ENCODE measurements around the gene SORBS2.

SORBS2 gene

DNA sequence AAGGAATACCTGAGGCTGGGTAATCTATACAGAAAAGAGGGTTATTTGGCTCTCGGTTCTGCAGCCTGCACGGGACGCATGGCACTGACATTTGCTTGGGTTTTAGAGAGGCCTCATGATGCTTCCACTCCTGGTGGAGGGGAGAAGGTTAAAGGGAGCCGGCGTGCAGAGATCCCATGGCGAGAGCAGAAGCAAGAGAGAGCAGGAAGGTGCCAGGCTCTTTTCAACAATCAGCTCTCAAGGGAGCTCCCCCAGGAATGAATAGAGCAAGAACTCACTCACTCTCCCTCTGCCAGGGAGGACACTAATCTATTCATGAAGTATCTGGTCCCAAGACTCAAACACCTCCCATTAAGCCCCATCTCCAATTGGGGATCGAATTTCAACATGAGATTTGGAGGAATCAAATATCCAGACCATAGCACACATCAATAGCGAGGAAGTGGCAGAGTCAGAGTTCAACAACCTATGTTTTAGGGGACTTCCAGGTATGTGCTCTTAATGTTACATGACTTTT, 109.8 kb downstream of the SORBS2 start:
- Histone ChIP-seq H3K4me3 (ENCODE audit: low read length, poor library complexity, severe bottlenecking) (no peak overlapping the region), H4K20me1 (ENCODE audit: insufficient read depth, low read length, poor library complexity, severe bottlenecking) (no peaks in the 10 kb centered on the region), H3K36me3 (ENCODE audit: insufficient read depth, low read length) (no peaks in the 10 kb centered on the region), H2AFZ (ENCODE audit: low read length) (no peak overlapping the region), H3K9ac (ENCODE audit: low read depth, low read length, poor library complexity, severe bottlenecking) (no peak overlapping the region), H3K79me2 (ENCODE audit: insufficient read depth, low read length) (no peaks in the 10 kb centered on the region), H3F3A (ENCODE audit: low read depth) (no peaks in the 10 kb centered on the region), H3K9me3 (ENCODE audit: insufficient read depth, low read depth, low read length) (no peaks in the 10 kb centered on the region), H3K4me1 (ENCODE audit: insufficient read depth, low read length, poor library complexity, severe bottlenecking) (no peaks in the 10 kb centered on the region), H3K4me2 (ENCODE audit: low read depth, low read length, poor library complexity, severe bottlenecking) (no peak overlapping the region), H3K9me2 (replicated peaks; ENCODE audit: low read depth, low read length) (0 out of 2 replicates have a peak, but pooled peaks cover 4% of the 10 kb centered on the region), H3K27me3 (ENCODE audit: insufficient read depth, low read length, poor library complexity, severe bottlenecking) (no peaks in the 10 kb centered on the region)
- TF ChIP-seq, protein P1, sequence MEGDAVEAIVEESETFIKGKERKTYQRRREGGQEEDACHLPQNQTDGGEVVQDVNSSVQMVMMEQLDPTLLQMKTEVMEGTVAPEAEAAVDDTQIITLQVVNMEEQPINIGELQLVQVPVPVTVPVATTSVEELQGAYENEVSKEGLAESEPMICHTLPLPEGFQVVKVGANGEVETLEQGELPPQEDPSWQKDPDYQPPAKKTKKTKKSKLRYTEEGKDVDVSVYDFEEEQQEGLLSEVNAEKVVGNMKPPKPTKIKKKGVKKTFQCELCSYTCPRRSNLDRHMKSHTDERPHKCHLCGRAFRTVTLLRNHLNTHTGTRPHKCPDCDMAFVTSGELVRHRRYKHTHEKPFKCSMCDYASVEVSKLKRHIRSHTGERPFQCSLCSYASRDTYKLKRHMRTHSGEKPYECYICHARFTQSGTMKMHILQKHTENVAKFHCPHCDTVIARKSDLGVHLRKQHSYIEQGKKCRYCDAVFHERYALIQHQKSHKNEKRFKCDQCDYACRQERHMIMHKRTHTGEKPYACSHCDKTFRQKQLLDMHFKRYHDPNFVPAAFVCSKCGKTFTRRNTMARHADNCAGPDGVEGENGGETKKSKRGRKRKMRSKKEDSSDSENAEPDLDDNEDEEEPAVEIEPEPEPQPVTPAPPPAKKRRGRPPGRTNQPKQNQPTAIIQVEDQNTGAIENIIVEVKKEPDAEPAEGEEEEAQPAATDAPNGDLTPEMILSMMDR (conservative IDR thresholded peaks at IDR 0.05; ENCODE audit: low read length) = no peak
- TF ChIP-seq EZH2phosphoT487 (IDR thresholded peaks at IDR 0.05; ENCODE audit: borderline replicate concordance) = no peak

DNA sequence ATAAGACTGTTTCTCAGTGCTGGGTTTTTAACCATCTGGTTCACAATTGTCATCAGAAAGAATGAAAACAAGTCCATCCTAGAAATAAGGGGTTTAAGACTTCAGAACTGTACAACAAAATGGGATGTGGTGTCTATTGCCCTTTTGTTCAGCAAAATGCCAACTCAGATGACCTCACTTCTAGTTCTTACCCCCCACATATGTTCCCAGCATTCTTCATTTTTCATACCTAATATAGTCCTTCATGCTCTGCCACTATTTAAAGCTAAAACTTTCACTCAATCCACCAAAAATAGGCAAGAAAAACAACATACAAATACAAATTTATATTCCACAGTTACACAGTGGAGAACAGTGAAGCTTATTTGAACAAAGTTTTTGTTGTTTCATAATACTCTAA, 111.4 kb downstream of the SORBS2 start:
- H3K27me3 ChIP-seq (ENCODE audit: insufficient read depth, low read length, poor library complexity, severe bottlenecking) = no peaks in the 10 kb centered on the region
- no peak for TF ChIP-seq EZH2phosphoT487 (IDR thresholded peaks at IDR 0.05; ENCODE audit: borderline replicate concordance)
- TF ChIP-seq, protein P1 (conservative IDR thresholded peaks at IDR 0.05; ENCODE audit: low read length) = no peak
- no peak overlapping the region for H2AFZ ChIP-seq (ENCODE audit: low read length)
- no peaks in the 10 kb centered on the region for H3K36me3 ChIP-seq (ENCODE audit: insufficient read depth, low read length)
- no peak overlapping the region for H3K4me3 ChIP-seq (ENCODE audit: low read length, poor library complexity, severe bottlenecking)
- 0 out of 2 replicates have a peak, but pooled peaks cover 4% of the 10 kb centered on the region for H3K9me2 ChIP-seq (replicated peaks; ENCODE audit: low read depth, low read length)
- no peaks in the 10 kb centered on the region for H3F3A ChIP-seq (ENCODE audit: low read depth)
- H3K4me2 ChIP-seq (ENCODE audit: low read depth, low read length, poor library complexity, severe bottlenecking) = no peak overlapping the region
- no peaks in the 10 kb centered on the region for H4K20me1 ChIP-seq (ENCODE audit: insufficient read depth, low read length, poor library complexity, severe bottlenecking)
- no peak overlapping the region for H3K9ac ChIP-seq (ENCODE audit: low read depth, low read length, poor library complexity, severe bottlenecking)
- H3K9me3 ChIP-seq (ENCODE audit: insufficient read depth, low read depth, low read length) = no peaks in the 10 kb centered on the region
- no peaks in the 10 kb centered on the region for H3K4me1 ChIP-seq (ENCODE audit: insufficient read depth, low read length, poor library complexity, severe bottlenecking)
- no peaks in the 10 kb centered on the region for H3K79me2 ChIP-seq (ENCODE audit: insufficient read depth, low read length)

DNA sequence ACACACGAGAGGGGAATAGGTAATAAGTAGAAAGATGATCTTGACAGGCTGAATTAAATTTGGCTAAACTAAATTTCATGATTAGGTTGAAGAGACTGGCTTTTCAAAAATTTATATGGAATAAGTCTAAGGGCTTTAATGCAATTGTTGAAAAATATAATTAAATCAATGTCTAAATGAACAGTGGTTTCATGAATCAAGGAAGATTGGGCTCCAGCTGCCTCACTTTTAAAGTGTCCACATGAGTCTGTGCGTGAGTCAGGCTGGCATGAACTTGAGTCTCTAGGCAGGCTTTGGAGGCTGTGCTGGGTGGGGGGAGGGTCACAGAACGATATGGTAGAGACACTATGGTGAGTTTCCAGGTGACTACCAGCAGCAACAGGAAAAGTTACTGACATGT, 111.9 kb downstream of the SORBS2 start:
- H3K4me3 ChIP-seq (ENCODE audit: low read length, poor library complexity, severe bottlenecking) = no peak overlapping the region
- no peak for TF ChIP-seq EZH2phosphoT487 (IDR thresholded peaks at IDR 0.05; ENCODE audit: borderline replicate concordance)
- TF ChIP-seq, protein P1 (conservative IDR thresholded peaks at IDR 0.05; ENCODE audit: low read length) = no peak
- no peaks in the 10 kb centered on the region for H4K20me1 ChIP-seq (ENCODE audit: insufficient read depth, low read length, poor library complexity, severe bottlenecking)
- H3K4me1 ChIP-seq (ENCODE audit: insufficient read depth, low read length, poor library complexity, severe bottlenecking) = no peaks in the 10 kb centered on the region
- H3F3A ChIP-seq (ENCODE audit: low read depth) = no peaks in the 10 kb centered on the region
- no peak overlapping the region for H2AFZ ChIP-seq (ENCODE audit: low read length)
- no peaks in the 10 kb centered on the region for H3K27me3 ChIP-seq (ENCODE audit: insufficient read depth, low read length, poor library complexity, severe bottlenecking)
- H3K9me2 ChIP-seq (replicated peaks; ENCODE audit: low read depth, low read length) = 0 out of 2 replicates have a peak, but pooled peaks cover 4% of the 10 kb centered on the region
- H3K79me2 ChIP-seq (ENCODE audit: insufficient read depth, low read length) = no peaks in the 10 kb centered on the region
- no peak overlapping the region for H3K4me2 ChIP-seq (ENCODE audit: low read depth, low read length, poor library complexity, severe bottlenecking)
- H3K9ac ChIP-seq (ENCODE audit: low read depth, low read length, poor library complexity, severe bottlenecking) = no peak overlapping the region
- no peaks in the 10 kb centered on the region for H3K36me3 ChIP-seq (ENCODE audit: insufficient read depth, low read length)
- H3K9me3 ChIP-seq (ENCODE audit: insufficient read depth, low read depth, low read length) = no peaks in the 10 kb centered on the region

All from Loucy (cell line).